Measurements from ENCODE around the gene DENND2A. TPM values are rescaled to one million over a fixed set of nuclear protein-coding genes. Genes with fewer than 3 reads are reported as not detected.
"Not testable (repeated sequence)": the region's sequence is repeated elsewhere in the genome, so short reads cannot be mapped to it uniquely, and the experiment has no call there.

The DENND2A gene
- total and polyA plus RNA-seq, 2 donors (not counting 1 experiment from before 2014, with no cell fraction given): 30.6 to 39.0 TPM

DNA sequence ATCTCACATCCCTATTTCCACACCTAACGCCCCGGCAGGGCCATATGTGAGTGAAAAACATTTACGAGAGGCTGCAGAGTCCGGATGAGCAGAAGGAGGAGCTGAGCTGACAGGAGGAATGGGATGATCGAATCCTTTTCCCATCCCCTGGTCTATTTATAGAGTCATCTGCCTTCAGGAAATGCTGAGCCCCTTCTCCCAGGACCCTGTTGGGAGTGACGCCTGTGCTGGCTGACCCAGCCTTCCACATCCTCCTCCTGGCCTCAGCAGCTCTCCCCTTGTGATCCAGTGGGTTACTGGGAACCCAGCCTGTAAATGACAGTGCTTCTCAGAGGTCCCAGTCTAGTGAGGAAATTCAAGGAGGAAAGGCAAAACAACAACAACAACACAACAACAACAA is 16.6 kb downstream of the DENND2A start:
- peak overlapping the region; percentile 9 for H3K9ac ChIP-seq (ENCODE audit: insufficient read depth, low read length)
- H3K4me3 ChIP-seq (replicated peaks in 1 of 4; ENCODE audit: control extremely low read depth in 1 of 4, insufficient read depth in 1 of 4, low read depth in 3 of 4, low read length in 4 of 4): no peak overlapping the region
- no peak for TF ChIP-seq EZH2 (IDR thresholded peaks at IDR 0.05; ENCODE audit: low read length, missing control alignments)
- TF ChIP-seq, protein P1, sequence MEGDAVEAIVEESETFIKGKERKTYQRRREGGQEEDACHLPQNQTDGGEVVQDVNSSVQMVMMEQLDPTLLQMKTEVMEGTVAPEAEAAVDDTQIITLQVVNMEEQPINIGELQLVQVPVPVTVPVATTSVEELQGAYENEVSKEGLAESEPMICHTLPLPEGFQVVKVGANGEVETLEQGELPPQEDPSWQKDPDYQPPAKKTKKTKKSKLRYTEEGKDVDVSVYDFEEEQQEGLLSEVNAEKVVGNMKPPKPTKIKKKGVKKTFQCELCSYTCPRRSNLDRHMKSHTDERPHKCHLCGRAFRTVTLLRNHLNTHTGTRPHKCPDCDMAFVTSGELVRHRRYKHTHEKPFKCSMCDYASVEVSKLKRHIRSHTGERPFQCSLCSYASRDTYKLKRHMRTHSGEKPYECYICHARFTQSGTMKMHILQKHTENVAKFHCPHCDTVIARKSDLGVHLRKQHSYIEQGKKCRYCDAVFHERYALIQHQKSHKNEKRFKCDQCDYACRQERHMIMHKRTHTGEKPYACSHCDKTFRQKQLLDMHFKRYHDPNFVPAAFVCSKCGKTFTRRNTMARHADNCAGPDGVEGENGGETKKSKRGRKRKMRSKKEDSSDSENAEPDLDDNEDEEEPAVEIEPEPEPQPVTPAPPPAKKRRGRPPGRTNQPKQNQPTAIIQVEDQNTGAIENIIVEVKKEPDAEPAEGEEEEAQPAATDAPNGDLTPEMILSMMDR (conservative IDR thresholded peaks at IDR 0.05 in 1 of 2, IDR thresholded peaks at IDR 0.05 in 1 of 2; ENCODE audit: low read depth in 1 of 2, low read length in 2 of 2): no peak
- H3K27ac ChIP-seq (ENCODE audit: insufficient read depth, low read length): peak overlapping the region; percentile 58
- no peaks in the 10 kb centered on the region for H4K20me1 ChIP-seq (ENCODE audit: control insufficient read depth, extremely low read depth, insufficient read depth, low read length)
- H2AFZ ChIP-seq (ENCODE audit: low read length): no peak overlapping the region
- no peaks in the 10 kb centered on the region for H3K9me3 ChIP-seq (ENCODE audit: control insufficient read depth, insufficient read depth, low read depth, low read length)
- H3K27me3 ChIP-seq (ENCODE audit: control insufficient read depth, insufficient read depth, low read length): no peaks in the 10 kb centered on the region
- H3K36me3 ChIP-seq (ENCODE audit: control insufficient read depth, insufficient read depth, low read length): no peaks in the 10 kb centered on the region
- no peak overlapping the region for H3K4me2 ChIP-seq (ENCODE audit: extremely low read depth, insufficient read depth, low read length)
- no peak for DNase-seq (ENCODE audit: low read depth in 2 of 2)
- H3K4me1 ChIP-seq (ENCODE audit: control insufficient read depth, extremely low read depth, insufficient read depth, low read length): peaks cover 30% of the 10 kb centered on the region
- H3K79me2 ChIP-seq (ENCODE audit: control insufficient read depth, insufficient read depth, low read length): no peaks in the 10 kb centered on the region

DNA sequence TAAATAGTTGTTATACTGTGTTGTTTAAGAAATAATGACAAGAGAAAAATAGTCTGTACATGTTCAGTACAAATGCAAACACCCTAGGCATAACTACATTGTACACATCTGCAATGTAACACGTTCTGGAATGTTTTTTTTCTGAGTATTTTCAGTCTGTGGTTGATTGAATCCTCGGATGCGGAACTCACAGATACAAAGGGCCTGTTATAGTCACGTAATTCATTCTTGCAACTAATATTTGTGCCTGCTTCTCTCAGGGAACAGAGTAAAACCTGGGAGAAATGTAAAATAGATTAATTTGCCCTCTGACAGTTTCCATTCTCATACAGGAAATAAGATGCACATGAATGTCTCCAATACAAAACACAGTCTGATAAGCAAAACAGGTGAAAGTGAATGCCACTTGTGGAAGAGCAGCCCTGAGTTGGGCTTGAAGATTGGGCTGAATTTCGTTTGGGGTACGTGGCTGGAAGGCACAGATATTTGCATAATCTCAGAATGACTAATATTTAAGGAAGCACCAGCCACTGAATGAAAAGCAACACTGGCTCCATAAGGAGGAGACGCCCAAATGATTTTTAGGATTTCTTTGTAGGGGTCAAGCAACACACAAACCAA is 19.1 kb downstream of the DENND2A start:
- H3K4me1 ChIP-seq (ENCODE audit: control insufficient read depth, extremely low read depth, insufficient read depth, low read length): peaks cover 23% of the 10 kb centered on the region
- DNase-seq (ENCODE audit: low read depth in 2 of 2): peak; percentile 59 to 66
- no peaks in the 10 kb centered on the region for H3K36me3 ChIP-seq (ENCODE audit: control insufficient read depth, insufficient read depth, low read length)
- no peaks in the 10 kb centered on the region for H3K27me3 ChIP-seq (ENCODE audit: control insufficient read depth, insufficient read depth, low read length)
- TF ChIP-seq, protein P1 (conservative IDR thresholded peaks at IDR 0.05 in 1 of 2, IDR thresholded peaks at IDR 0.05 in 1 of 2; ENCODE audit: low read depth in 1 of 2, low read length in 2 of 2): no peak
- no peak for TF ChIP-seq EZH2 (IDR thresholded peaks at IDR 0.05; ENCODE audit: low read length, missing control alignments)
- no peak overlapping the region for H2AFZ ChIP-seq (ENCODE audit: low read length)
- H3K4me3 ChIP-seq (replicated peaks in 1 of 4; ENCODE audit: control extremely low read depth in 1 of 4, insufficient read depth in 1 of 4, low read depth in 3 of 4, low read length in 4 of 4): no peak overlapping the region
- peak overlapping the region; percentile 41 for H3K4me2 ChIP-seq (ENCODE audit: extremely low read depth, insufficient read depth, low read length)
- no peak overlapping the region for H3K9ac ChIP-seq (ENCODE audit: insufficient read depth, low read length)
- no peaks in the 10 kb centered on the region for H4K20me1 ChIP-seq (ENCODE audit: control insufficient read depth, extremely low read depth, insufficient read depth, low read length)
- H3K9me3 ChIP-seq (ENCODE audit: control insufficient read depth, insufficient read depth, low read depth, low read length): no peaks in the 10 kb centered on the region
- H3K27ac ChIP-seq (ENCODE audit: insufficient read depth, low read length): peak overlapping the region; percentile 7
- no peaks in the 10 kb centered on the region for H3K79me2 ChIP-seq (ENCODE audit: control insufficient read depth, insufficient read depth, low read length)

DNA sequence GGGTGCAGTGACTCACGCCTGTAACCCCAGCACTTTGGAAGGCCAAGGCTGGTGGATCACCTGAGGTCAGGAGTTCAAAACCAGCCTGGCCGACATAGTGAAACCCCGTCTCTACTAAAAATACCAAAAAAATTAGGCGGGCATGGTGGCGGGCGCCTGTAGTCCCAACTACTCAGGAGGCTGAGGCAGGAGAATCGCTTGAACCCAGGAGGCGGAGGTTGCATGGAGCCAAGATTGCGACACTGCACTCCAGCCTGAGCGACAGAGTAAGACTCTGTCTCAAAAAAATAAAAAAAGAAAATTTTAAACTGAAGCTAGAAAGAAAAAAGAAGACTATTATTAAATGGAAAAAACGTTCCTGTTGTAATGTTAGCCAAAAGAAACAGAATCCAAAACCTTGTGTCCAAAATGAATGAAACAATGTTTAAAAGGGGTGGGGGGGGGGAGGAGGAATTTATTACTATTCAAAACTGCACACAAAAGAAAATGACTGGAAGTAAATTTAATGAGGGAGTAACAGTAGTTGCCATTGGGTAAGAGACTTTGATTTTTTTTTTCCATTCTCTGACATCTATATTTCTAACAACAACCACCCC is 20.6 kb downstream of the DENND2A start:
- not testable (repeated sequence) for H3K79me2 ChIP-seq (ENCODE audit: control insufficient read depth, insufficient read depth, low read length); H3K27me3 ChIP-seq (ENCODE audit: control insufficient read depth, insufficient read depth, low read length); H3K9ac ChIP-seq (ENCODE audit: insufficient read depth, low read length); H3K4me2 ChIP-seq (ENCODE audit: extremely low read depth, insufficient read depth, low read length); H3K27ac ChIP-seq (ENCODE audit: insufficient read depth, low read length); H3K36me3 ChIP-seq (ENCODE audit: control insufficient read depth, insufficient read depth, low read length); H2AFZ ChIP-seq (ENCODE audit: low read length); H4K20me1 ChIP-seq (ENCODE audit: control insufficient read depth, extremely low read depth, insufficient read depth, low read length); H3K9me3 ChIP-seq (ENCODE audit: control insufficient read depth, insufficient read depth, low read depth, low read length); DNase-seq (ENCODE audit: low read depth in 2 of 2); H3K4me3 ChIP-seq (replicated peaks in 1 of 4; ENCODE audit: control extremely low read depth in 1 of 4, insufficient read depth in 1 of 4, low read depth in 3 of 4, low read length in 4 of 4)
- peaks cover 15% of the 10 kb centered on the region for H3K4me1 ChIP-seq (ENCODE audit: control insufficient read depth, extremely low read depth, insufficient read depth, low read length)

Data from fibroblast of lung (primary cell).